Measurements from ENCODE around the gene CACNA2D3.

The CACNA2D3 gene

DNA sequence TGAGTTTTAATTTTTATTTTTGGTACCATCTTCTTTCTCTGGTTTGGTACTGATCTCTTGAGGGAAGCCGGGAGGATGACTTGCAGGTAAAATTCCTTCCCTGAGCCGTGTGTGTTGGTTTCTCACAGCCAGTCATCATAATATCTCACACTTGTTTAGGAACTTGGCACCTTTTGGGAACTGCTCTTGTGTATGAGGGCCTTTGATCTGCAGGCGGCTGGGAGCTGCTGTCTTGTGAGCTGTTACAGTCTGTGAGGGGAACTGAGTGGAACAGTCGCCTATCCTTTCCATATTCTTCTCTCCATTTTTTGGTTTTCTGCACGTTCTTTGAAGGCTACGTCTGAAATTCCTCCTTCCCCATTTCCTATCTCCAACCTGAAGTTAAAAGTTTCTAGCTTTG is 75.2 kb downstream of the CACNA2D3 start:
- Mint-ChIP-seq H3K36me3 (ENCODE audit: low read depth) (no peaks in the 10 kb centered on the region), H3K27me3 (ENCODE audit: low read depth) (no peaks in the 10 kb centered on the region), H3K4me1 (ENCODE audit: low read depth) (no peaks in the 10 kb centered on the region), H3K9me3 (no peaks in the 10 kb centered on the region), H3K27ac (no peak overlapping the region), H3K4me3 (no peak overlapping the region)
- no peak for DNase-seq (ENCODE audit: low spot score)

DNA sequence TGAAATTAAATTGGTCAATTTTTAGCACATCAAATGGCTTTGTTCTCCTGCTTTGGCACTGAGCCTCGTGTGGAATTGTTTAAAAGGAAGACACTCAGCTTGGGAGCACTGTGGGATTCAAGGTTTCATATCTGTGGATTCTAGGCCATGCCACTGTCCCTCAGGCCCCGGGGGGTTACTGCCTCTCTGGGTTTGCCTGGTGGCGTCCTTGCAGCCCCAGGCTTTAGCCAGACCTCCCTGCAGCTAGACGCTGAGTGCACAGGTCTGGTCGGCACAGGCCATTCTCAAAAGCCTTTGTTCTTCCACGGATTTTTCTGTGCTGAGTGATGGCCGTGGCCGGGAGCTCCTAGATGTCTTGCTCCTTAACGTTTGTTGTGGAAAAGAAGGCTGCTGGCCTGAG is 76.2 kb downstream of the CACNA2D3 start:
- DNase-seq (ENCODE audit: low spot score) = no peak
- H3K27me3 Mint-ChIP-seq (ENCODE audit: low read depth) = no peaks in the 10 kb centered on the region
- H3K27ac Mint-ChIP-seq = no peak overlapping the region
- H3K36me3 Mint-ChIP-seq (ENCODE audit: low read depth) = no peaks in the 10 kb centered on the region
- no peaks in the 10 kb centered on the region for H3K4me1 Mint-ChIP-seq (ENCODE audit: low read depth)
- no peaks in the 10 kb centered on the region for H3K9me3 Mint-ChIP-seq
- H3K4me3 Mint-ChIP-seq = no peak overlapping the region

DNA sequence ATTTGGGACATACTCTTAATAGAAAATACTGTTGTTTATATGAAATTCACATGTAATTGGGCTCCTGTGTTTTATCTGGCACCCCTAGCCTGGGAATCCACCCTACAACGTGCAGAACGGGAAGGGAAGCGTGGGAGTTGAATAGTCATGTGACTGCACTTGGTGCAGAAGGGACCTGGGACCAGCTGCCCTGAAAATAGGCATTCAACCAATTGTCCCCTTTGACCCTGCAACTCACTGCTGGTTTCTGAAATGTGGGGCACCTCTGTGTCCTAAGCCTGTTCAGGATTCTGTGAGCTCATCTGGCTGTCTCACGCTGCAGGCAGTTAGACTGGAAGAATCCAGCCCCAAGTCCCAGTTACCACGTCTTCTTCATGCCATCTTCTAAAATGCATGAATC is 79.7 kb downstream of the CACNA2D3 start:
- H3K4me1 Mint-ChIP-seq (ENCODE audit: low read depth) = no peaks in the 10 kb centered on the region
- no peaks in the 10 kb centered on the region for H3K36me3 Mint-ChIP-seq (ENCODE audit: low read depth)
- no peaks in the 10 kb centered on the region for H3K9me3 Mint-ChIP-seq
- H3K4me3 Mint-ChIP-seq = no peak overlapping the region
- H3K27me3 Mint-ChIP-seq (ENCODE audit: low read depth) = no peaks in the 10 kb centered on the region
- no peak for DNase-seq (ENCODE audit: low spot score)
- H3K27ac Mint-ChIP-seq = no peak overlapping the region

DNA sequence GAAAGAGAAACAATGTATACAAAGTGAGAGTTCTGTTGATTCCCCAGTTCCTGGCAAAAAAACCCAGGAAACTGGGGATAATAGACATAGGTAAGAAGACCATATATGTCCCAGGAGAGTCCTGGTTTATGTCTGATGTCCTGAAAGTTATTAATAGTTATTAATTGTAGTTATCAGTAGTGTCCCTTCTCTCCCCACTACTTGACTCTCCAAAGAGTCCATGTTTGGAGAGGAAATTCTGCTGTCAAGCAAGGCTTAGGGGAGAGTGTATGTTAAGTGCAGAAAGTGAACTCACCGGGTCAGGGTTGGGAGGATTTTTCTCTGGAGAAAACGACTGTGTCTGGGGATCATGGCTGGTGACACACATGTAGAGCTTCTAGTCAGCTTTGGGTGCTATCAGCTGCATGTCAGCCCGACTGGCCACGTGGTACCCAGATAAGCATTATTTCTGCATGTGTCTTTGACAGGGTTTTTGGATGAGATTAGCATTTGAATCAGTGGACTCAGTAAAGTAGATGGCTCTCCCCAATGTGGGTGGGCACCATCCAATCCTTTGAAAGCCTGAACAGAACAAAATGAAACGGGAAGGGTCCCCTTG is 80.4 kb downstream of the CACNA2D3 start:
- H3K36me3 Mint-ChIP-seq (ENCODE audit: low read depth) = no peaks in the 10 kb centered on the region
- DNase-seq (ENCODE audit: low spot score) = no peak
- no peaks in the 10 kb centered on the region for H3K27me3 Mint-ChIP-seq (ENCODE audit: low read depth)
- no peaks in the 10 kb centered on the region for H3K4me1 Mint-ChIP-seq (ENCODE audit: low read depth)
- no peak overlapping the region for H3K27ac Mint-ChIP-seq
- no peaks in the 10 kb centered on the region for H3K9me3 Mint-ChIP-seq
- H3K4me3 Mint-ChIP-seq = no peak overlapping the region

DNA sequence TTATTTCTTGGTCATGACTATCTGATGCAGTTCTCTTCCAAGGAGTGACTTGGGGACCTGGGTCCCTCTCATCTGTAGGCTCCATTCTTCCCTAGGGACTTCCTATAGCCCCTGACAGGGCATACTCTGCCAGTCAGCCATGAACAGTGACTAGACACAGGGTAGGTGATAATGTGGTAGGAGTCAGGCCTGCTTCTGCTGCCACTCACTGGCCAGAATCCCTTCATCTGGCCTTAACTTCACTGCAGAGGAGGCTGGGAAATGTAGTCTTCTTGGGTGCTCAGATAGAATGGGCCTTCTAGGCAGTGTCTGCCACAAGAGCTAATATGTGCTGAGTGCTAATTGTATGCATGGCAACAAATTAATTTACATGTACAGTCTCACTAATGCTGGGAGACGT is 84.5 kb downstream of the CACNA2D3 start:
- no peaks in the 10 kb centered on the region for H3K4me1 Mint-ChIP-seq (ENCODE audit: low read depth)
- no peaks in the 10 kb centered on the region for H3K27me3 Mint-ChIP-seq (ENCODE audit: low read depth)
- no peaks in the 10 kb centered on the region for H3K36me3 Mint-ChIP-seq (ENCODE audit: low read depth)

DNA sequence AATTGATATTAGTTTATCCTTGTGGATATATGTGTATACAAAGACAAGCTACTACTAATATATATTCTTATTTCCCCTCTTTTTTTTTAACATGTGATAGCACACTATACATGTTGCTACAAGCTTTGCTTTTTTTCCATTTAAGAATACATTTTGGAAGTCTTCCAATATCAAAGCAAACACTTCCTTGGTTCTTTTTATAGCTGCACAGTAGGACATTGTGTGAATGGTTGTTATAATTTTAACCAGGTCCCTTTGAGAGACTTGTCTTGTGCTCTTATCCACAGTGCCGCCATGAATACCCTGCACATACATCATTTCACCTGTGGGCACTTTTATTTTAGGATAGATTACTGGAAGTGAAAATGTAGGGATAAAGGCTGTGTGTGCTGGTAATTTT is 88.7 kb downstream of the CACNA2D3 start:
- Mint-ChIP-seq H3K27me3 (ENCODE audit: low read depth) (no peaks in the 10 kb centered on the region), H3K4me3 (no peak overlapping the region), H3K27ac (no peak overlapping the region), H3K9me3 (no peaks in the 10 kb centered on the region), H3K4me1 (ENCODE audit: low read depth) (no peaks in the 10 kb centered on the region), H3K36me3 (ENCODE audit: low read depth) (no peaks in the 10 kb centered on the region)
- no peak for DNase-seq (ENCODE audit: low spot score)

More for the DNA sequence above, 84.5 kb downstream of the CACNA2D3 start:
- Mint-ChIP-seq H3K9me3 (no peaks in the 10 kb centered on the region), H3K27ac (no peak overlapping the region), H3K4me3 (no peak overlapping the region)
- no peak for DNase-seq (ENCODE audit: low spot score)

DNA sequence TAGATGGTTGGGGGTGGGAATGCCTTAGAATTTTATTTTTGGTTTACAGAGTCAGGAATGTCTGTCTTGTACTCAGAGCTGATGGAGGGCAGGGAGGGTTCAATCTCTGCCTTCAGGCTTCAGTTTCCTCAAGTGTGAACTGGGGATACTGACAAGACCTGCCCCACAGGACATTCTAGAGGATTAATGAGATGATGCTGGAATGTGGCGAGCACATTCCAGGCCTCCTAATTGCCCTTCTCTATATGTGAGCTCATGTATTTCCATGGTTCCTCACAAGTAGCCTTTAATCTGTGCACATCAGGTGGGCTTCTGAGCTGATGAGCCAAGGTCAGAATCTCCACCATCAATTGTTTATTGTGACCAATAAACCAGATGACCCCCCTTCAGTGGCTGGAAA is 90.4 kb downstream of the CACNA2D3 start:
- H3K4me1 Mint-ChIP-seq (ENCODE audit: low read depth) = no peaks in the 10 kb centered on the region
- no peaks in the 10 kb centered on the region for H3K9me3 Mint-ChIP-seq
- DNase-seq (ENCODE audit: low spot score) = no peak
- H3K4me3 Mint-ChIP-seq = no peak overlapping the region
- H3K27me3 Mint-ChIP-seq (ENCODE audit: low read depth) = no peaks in the 10 kb centered on the region
- no peak overlapping the region for H3K27ac Mint-ChIP-seq
- H3K36me3 Mint-ChIP-seq (ENCODE audit: low read depth) = no peaks in the 10 kb centered on the region

DNA sequence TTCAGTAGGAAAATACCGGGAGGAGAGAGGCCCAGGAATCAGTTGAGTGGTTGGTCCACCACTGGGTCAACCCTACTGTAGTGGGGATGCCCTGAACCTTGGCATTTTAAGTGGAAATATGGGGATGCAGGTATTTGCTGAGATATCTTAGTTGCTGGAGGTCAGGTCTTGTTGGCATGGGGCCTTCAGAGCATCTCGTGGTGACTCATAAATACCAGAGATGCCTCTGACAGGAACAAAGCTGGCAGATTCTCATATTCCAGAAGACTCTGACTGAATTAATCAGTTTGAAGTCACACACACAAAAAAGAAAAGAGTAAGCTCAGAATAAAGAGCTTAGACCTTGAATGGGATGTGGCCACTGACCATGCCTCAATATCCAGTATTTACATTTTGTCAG is 91.6 kb downstream of the CACNA2D3 start:
- H3K27ac Mint-ChIP-seq = no peak overlapping the region
- H3K27me3 Mint-ChIP-seq (ENCODE audit: low read depth) = no peaks in the 10 kb centered on the region
- H3K36me3 Mint-ChIP-seq (ENCODE audit: low read depth) = no peaks in the 10 kb centered on the region
- no peak for DNase-seq (ENCODE audit: low spot score)
- no peaks in the 10 kb centered on the region for H3K9me3 Mint-ChIP-seq
- H3K4me1 Mint-ChIP-seq (ENCODE audit: low read depth) = no peaks in the 10 kb centered on the region
- no peak overlapping the region for H3K4me3 Mint-ChIP-seq

DNA sequence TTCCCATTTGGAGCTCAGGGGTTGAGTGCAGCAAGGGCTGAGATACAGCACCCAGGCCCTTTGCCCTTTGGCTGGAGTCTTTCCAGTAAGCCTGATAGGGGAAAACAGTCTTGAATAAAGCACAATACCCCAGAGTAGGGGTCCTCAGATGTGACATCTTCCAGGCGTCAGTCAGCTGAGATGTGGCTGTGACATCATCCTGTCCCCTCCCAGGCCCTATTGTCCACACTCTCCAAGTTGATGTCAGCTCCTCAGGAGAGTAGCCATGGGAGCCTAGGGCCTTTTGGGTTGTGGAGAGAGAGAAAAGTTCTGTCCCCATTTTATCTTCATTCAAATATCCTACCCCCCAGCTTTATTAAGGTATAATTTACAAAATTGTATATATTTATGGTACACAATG is 92.5 kb downstream of the CACNA2D3 start:
- H3K36me3 Mint-ChIP-seq (ENCODE audit: low read depth) = no peaks in the 10 kb centered on the region
- no peaks in the 10 kb centered on the region for H3K27me3 Mint-ChIP-seq (ENCODE audit: low read depth)
- H3K4me3 Mint-ChIP-seq = no peak overlapping the region
- H3K27ac Mint-ChIP-seq = no peak overlapping the region
- no peak for DNase-seq (ENCODE audit: low spot score)
- no peaks in the 10 kb centered on the region for H3K9me3 Mint-ChIP-seq
- no peaks in the 10 kb centered on the region for H3K4me1 Mint-ChIP-seq (ENCODE audit: low read depth)

DNA sequence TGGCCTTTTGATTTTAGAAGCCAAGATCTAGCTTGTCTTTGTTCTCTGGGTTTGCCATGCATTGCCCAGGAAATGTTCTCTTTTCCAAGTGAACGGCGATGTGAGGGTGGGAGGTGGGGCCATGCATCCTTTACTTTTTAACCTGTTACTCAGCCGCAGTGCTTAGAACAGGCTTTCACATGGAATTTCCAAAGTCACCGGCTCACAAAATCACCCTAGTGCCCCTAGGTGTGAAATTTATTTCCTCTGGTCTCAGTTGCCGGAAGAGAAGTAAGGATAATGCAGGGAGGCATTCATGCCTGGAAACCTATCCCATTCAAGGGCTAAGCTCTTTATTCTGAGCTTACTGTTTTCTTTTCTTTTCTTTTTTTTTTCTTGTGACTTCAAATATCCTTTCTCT is 93.2 kb downstream of the CACNA2D3 start:
- no peaks in the 10 kb centered on the region for H3K27me3 Mint-ChIP-seq (ENCODE audit: low read depth)
- H3K27ac Mint-ChIP-seq = no peak overlapping the region
- no peak overlapping the region for H3K4me3 Mint-ChIP-seq
- H3K9me3 Mint-ChIP-seq = no peaks in the 10 kb centered on the region
- no peak for DNase-seq (ENCODE audit: low spot score)
- H3K4me1 Mint-ChIP-seq (ENCODE audit: low read depth) = no peaks in the 10 kb centered on the region
- H3K36me3 Mint-ChIP-seq (ENCODE audit: low read depth) = no peaks in the 10 kb centered on the region

DNA sequence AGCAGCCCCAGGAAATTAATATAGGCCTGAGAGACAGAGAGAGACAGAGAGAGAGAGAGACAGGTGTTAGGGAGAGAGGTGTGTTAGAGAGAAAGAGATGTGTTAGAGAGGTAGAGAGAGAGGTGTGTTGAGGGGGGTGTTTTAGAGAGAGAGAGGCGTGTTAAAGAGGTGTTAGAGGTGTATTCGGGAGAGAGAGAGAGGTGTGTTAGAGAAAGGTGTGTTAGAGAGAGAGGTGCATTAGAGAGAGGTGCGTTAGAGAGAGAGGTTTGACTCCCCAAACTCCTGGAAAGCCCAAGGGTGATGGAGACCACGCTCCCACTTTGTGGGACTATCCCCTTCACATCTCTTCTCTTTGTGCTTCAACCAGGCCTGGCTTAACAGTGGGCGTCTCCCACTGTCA is 95.5 kb downstream of the CACNA2D3 start:
- Mint-ChIP-seq H3K27ac (no peak overlapping the region), H3K4me1 (ENCODE audit: low read depth) (no peaks in the 10 kb centered on the region), H3K4me3 (no peak overlapping the region), H3K27me3 (ENCODE audit: low read depth) (no peaks in the 10 kb centered on the region), H3K9me3 (no peaks in the 10 kb centered on the region), H3K36me3 (ENCODE audit: low read depth) (no peaks in the 10 kb centered on the region)
- no peak for DNase-seq (ENCODE audit: low spot score)

DNA sequence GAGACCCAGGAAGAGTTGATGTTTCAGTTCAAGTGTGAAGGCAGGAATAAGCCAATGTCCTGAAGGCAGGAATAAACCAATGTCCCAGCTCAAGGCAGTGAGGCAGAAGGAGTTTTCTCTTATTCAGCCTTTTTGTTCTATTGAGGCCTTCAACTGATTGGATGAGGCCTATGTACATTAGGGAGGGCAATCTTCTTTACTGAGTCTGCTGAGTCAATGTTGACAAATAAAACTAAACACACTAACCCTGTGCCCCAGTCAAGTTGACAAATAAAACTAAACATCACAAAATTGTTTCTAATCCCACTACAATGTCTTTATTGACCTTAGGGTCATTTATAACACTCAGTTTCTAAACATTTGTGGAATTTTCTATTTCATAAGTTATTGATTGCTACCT is 100.0 kb downstream of the CACNA2D3 start:
- Mint-ChIP-seq H3K4me3 (no peak overlapping the region), H3K36me3 (ENCODE audit: low read depth) (no peaks in the 10 kb centered on the region), H3K4me1 (ENCODE audit: low read depth) (no peaks in the 10 kb centered on the region), H3K9me3 (no peaks in the 10 kb centered on the region), H3K27me3 (ENCODE audit: low read depth) (no peaks in the 10 kb centered on the region), H3K27ac (no peak overlapping the region)
- DNase-seq (ENCODE audit: low spot score) = no peak

DNA sequence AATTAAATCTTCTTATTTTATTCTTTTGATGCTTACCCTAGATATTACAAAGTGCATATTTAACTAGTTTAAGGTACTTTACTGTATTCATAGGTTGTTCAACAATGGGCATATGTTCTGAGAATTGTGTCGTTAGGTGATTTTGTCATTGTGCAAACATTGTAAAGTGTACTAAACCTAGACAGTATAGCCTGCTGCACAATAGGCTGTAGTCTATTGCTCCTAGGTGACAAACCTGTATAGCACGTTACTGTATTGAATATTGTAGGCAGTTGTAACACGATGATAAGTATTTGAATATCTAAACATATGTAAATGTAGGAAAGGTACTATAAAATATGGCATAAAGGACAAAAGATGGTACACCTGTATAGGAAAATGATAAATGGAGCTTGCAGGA is 100.7 kb downstream of the CACNA2D3 start:
- no peaks in the 10 kb centered on the region for H3K4me1 Mint-ChIP-seq (ENCODE audit: low read depth)
- DNase-seq (ENCODE audit: low spot score) = no peak
- H3K27me3 Mint-ChIP-seq (ENCODE audit: low read depth) = no peaks in the 10 kb centered on the region
- no peaks in the 10 kb centered on the region for H3K36me3 Mint-ChIP-seq (ENCODE audit: low read depth)
- H3K27ac Mint-ChIP-seq = no peak overlapping the region
- no peaks in the 10 kb centered on the region for H3K9me3 Mint-ChIP-seq
- H3K4me3 Mint-ChIP-seq = no peak overlapping the region

DNA sequence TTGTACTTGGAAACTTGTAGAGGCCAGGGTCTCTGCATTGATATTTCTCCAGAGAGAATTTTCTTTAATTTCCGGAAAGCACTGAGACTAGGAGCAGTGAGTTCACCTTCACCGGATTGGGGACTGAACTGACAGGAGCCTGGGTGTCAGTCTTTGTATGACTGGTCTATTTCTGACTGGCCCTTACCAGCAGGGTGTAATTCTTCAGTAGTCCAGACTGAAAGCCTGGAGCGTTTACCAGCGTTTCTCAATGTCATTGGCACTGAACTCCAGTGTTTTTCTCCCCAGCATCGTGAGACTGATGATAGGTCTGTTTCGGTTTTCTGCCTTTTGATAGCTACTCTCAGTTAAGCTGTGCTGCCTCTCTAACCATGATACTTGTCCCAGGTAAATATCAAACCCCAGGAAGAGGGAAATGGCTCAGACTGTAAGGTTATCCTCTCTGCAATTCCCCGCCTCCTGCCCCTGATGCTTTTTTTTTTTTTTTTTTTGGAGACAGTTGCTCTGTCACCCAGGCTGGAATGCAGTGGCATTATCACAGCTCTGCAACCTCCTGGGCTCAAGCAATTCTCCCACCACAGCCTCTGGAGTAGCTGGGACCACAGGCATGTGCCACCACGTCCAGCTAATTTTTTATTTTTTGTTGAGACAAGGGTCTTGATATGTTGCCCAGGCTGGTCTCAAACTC is 103.6 kb downstream of the CACNA2D3 start:
- DNase-seq (ENCODE audit: low spot score) = no peak
- H3K36me3 Mint-ChIP-seq (ENCODE audit: low read depth) = no peaks in the 10 kb centered on the region
- no peak overlapping the region for H3K27ac Mint-ChIP-seq
- H3K9me3 Mint-ChIP-seq = no peaks in the 10 kb centered on the region
- no peak overlapping the region for H3K4me3 Mint-ChIP-seq
- H3K4me1 Mint-ChIP-seq (ENCODE audit: low read depth) = no peaks in the 10 kb centered on the region
- no peaks in the 10 kb centered on the region for H3K27me3 Mint-ChIP-seq (ENCODE audit: low read depth)

DNA sequence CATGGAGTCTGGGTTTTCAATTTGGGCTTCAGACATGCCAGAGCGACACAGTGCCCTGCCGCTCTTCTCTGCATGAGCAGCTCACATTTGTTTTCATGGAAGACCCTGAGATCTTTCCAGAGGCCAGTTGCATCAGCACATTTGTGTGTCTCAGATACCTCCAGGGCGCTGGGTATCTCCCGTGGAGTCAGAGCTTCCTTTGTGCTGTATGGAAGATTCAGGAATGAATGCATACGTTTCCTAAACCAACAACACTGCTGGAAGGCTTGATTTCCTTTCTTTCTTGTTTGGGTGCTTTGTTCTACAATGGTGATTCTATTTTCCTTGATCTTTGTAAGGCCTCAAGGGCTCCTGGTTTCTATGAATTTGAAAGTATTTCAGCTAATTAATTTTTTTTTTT is 106.5 kb downstream of the CACNA2D3 start:
- H3K27ac Mint-ChIP-seq = no peak overlapping the region
- H3K4me1 Mint-ChIP-seq (ENCODE audit: low read depth) = no peaks in the 10 kb centered on the region
- no peak for DNase-seq (ENCODE audit: low spot score)
- no peaks in the 10 kb centered on the region for H3K9me3 Mint-ChIP-seq
- H3K36me3 Mint-ChIP-seq (ENCODE audit: low read depth) = no peaks in the 10 kb centered on the region
- H3K4me3 Mint-ChIP-seq = no peak overlapping the region
- no peaks in the 10 kb centered on the region for H3K27me3 Mint-ChIP-seq (ENCODE audit: low read depth)
